SW 1271 (cell line): ENCODE measurements around the gene CD59.
"Not testable (repeated sequence)": the region's sequence is repeated elsewhere in the genome, so short reads cannot be mapped to it uniquely, and the experiment has no call there.

ENCODE experiments used
- DNase-seq, 2 experiments: peaks; one replicate each; lab custom pipeline; 2025; lab: John Stamatoyannopoulos, UW

CD59 gene

DNA sequence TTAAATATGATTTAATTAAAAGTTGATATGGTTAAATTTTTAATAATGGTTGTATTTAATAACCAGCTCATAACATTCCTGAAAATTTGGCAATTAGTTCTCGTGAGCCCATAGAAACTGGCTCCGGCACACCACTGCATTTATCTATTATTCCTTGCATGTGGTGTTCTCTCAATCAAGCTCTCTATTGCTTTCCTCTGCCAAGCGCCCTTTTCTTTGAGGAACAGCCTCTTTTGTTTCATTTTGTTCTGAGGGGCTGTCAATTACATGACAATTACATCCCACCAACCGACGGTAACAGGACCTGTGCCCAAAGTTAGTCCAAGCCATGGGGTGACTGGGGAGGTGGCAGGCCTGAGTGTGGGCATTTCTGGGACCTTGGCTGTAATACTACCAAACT lies 43.7 kb downstream of the CD59 start:
- DNase-seq: no peak

GRCh38 chr11:33692013-33692504 lies 44.2 kb downstream of the CD59 start:
- peak; percentile 85 to 93 for DNase-seq

- no peak for DNase-seq
Measured at GRCh38 chr11:33691066-33691864, 45.0 kb downstream of the CD59 start.

DNA sequence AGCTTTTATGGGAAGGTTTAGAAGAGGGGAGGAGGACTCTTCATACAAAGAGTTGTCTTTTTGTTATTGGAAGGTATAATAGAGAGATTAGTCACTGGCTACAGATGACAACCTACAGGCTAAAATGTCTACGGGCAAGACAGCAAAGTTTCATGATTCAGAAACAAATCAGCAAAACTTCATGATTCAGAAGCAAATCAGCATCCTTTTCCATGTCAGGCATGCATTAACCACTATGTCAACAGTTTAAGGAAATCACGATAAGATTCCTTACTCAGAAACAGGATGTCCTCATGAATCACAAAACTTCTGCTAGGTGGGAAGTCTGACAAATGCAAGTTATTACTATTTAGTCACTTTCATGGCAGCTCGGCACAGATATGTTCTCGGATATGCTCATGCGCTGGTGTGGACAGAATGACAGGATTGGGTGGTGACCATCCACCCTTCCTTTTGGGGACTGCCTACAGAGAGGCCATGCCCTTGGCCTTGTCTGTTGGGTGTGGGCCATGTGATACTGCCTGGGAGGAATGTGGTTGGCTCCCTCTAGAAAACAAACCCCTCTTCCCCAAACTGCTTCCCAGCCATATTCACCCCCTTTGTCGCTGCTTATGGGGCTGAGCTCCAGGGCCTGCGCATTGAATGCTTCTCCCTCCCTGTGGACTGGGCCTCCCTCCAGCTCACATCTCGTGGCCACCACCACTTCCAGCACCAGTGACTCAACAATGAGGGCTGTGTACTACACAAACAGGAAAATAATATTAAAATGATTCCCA lies 45.7 kb downstream of the CD59 start:
- DNase-seq: peak; percentile 95 to 99

- DNase-seq: no peak
Measured at GRCh38 chr11:33689501-33689900, 46.7 kb downstream of the CD59 start.

DNA sequence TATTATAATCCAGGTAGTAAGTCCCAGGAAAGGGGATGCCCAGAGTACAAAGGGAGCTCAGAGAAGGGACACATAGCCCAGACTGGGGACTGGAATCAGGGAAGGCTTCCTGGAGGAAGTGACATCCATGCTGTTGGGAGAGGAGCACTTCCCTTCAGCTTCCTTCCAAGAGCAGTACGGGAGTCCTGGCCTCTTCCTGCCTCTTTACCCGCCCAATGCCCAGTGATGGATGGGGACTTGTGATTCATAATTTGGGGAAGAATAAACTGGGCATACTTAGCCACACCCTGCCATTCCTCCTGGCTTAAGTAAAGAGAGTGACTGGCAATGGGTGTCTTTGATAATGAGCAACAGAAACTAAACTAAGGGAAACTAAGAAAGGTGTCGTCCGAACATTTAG lies 47.1 kb downstream of the CD59 start:
- DNase-seq: no peak

GRCh38 chr11:33687733-33688479 lies 48.3 kb downstream of the CD59 start:
- DNase-seq: peak in 1 of 2 experiments; percentile 80

DNA sequence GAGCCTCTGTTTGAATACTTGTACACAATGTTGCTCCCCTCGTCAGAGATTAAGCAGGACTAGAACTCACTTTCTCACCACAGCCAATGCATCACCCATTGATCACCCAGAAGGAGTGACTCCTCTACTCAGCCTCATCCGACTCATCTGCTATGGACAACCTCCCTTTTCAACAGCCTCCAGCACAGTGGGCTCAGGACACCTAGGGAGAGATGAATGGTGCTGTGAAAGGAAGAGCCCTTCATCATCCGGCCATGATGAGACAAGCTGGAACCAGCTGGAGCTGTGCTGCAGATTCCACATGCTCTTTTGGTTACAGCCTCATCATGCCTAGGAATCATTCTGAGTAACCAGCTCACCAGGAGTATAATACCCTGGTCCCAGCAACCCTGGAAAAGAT lies 51.1 kb downstream of the CD59 start:
- DNase-seq: no peak

GRCh38 chr11:33684003-33684706 lies 52.1 kb downstream of the CD59 start:
- no peak for DNase-seq

- DNase-seq: no peak
Measured at GRCh38 chr11:33682446-33682845, 53.8 kb downstream of the CD59 start.

- no peak for DNase-seq
Measured at GRCh38 chr11:33682019-33682418, 54.2 kb downstream of the CD59 start.

GRCh38 chr11:33678616-33679015 lies 57.6 kb downstream of the CD59 start:
- DNase-seq: not testable (repeated sequence)

GRCh38 chr11:33674035-33674814 lies 62.0 kb downstream of the CD59 start:
- DNase-seq: no peak

DNA sequence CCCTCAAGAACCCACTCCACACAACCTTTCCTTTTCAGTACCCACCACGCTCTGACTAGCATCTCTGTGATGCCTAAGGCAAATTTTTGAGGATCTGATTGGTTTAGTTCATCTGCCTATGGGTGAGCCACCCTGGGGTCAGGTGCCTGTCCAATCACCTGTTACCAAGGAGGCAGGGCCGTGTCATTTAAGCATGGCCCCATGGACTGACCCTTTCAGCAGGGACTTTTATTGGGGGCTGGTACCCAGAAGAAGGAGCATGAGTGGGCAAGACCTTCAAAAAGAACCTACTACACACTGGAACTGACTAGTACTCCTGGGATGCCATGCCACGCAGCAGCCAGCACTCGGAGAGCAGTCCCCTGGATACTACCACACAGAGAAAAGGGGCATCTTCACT lies 64.0 kb downstream of the CD59 start:
- no peak for DNase-seq

DNA sequence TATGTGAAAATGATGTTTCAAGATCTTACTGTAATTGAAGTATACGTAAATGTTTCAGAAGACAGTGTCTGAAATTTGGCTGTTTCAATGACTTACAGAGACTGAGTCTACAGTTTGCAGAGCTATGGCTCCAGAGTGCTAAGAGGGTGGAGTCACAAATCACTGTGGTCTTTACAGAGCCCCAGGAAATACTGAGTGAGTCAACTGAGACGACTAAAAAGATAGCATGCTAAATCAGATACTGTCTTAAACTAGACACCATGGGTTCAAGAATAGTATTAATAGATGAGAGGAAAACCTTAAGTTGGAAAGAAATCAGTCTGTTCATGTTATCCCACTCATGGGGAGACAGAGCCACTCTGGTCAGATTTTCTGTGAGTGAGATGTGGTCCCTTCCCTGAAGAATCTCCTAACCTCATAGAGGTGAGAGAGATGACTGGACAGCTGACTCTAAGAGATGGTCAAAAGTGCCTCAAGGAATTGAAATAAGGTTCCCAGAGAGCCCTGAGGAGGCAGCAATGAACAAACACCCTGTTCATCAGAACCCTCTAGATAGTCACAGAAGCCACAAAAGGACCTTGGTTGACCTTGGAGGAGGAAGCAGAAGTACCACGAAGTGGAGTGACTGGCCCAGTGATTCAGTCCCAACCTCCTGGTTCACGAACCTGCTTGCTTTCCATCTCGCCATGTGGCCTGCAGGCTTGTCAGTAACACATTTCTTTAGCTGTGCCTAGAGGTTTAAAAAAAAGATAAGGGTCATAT lies 65.8 kb downstream of the CD59 start:
- no peak for DNase-seq

DNA sequence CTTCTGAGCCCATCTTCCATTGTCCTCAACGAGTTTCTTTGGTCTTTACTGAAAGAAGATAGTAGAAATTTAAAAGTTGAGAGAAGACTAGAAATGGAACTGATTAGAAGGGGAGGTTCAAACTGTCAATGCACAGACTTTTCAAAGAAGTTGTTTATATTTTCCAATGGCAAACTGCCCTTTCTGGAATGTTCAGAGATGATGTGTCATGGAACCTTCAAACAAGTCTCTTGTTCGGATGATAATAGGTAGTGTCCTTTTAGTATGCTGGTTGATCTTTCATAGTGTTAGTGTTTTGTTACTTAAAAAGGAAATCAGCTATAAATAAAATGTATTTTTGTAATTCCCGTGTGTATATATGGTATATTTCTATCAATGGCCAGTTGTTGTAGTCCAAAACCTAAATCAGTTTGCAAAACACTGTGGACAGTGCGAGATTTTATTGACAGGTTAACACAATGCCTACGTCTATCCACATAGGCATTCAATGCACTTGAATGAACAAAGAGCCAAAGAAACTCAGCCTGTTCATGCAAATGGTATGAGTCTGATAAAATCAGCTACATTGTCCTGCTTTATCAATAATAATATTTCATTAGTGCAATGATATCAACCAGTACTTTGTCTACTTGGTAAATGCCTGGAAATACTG lies 66.5 kb downstream of the CD59 start:
- DNase-seq: no peak

DNA sequence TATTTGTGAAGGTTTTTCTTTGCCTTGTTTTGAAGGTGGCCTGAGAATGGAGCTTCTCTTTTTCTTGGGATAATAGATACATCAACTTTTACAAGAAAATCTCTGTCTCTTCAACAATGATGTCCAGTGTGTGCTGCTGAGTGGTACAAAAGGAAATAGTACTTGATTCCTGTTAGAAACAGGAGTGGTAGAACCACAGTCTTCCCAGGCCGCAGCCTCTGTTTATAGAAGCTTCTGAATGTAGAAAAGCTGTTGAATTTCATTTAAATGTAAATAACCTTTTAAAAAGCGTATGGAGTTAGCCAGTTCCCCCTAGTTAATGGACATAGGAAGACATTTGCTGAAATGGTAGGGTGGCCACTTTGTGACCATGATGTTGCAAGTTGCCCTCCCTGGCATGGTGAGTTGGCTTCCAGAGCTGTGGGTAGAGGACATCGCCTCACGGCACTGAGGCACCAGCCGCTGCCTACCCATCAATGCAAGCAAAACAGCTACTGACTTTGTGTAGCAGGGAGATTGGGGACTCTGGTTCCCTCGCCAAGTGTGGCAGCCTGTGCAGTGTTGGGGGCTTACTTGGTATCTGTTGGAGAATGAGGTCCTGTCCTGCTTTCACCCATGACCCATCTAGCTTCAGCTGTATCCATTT lies 67.1 kb downstream of the CD59 start:
- DNase-seq: no peak

DNA sequence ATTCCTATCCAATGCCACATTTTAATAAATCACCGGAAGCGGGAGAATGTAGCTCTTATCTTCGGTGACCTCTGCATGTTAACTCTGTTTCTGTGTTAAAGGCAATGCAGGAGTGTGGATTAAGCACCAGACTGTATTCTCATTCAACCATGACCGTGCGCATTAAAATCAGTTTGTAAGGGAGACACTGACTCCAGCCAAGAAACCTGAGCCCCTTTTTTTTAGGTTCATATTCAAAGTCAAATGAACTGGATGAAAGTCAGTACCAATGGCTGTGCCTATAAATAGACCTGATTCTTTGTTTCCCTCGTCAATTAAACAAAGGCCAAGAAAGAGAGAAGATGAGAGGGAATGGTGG lies 67.8 kb downstream of the CD59 start:
- DNase-seq: no peak

DNA sequence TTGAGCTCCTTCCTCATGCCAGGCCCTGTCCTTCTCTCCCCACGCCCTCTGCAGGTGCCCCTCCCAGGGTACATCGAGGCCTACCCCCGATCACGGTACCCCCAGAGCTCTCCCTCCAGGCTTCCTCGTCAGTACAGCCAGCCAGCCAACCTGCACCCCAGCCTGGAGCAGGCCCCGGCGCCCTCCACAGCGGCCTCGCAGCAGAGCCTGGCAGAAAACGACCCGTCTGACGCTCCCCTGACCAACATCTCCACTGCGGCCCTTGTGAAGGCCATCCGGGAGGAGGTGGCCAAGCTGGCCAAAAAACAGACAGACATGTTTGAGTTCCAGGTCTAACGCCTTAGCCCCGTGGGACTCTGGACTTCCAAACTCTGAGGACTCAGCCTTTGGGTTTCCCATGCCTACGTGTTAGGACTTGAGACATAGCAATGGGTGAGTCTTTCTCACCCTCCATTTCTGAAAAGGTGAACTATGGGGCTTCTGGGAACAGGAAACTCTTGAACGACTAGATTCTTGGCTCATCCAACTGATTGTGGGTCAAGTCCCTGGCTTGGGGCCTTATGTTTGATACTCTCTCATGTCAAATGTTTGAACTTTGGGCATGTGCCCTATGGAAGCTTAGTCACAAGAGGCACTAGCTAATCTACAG lies 68.3 kb downstream of the CD59 start:
- no peak for DNase-seq
